H9 (cell line): ENCODE results near the gene ADAMTS17. TPM values are rescaled to one million over a fixed set of nuclear protein-coding genes. Genes with fewer than 3 reads are reported as not detected.

Experiments used
- DNase-seq: peaks from one replicate; pipeline ENCODE4 v3.0.0-alpha.2; 2017
- H2AFZ ChIP-seq: one replicate; pipeline ENCODE4 v1.6.1; 2013; ENCODE audit warnings: mild to moderate bottlenecking, low read length, control low read depth, moderate library complexity
- H2AK5ac ChIP-seq: 2 replicates; pipeline ENCODE4 v1.6.1; 2013; ENCODE audit warnings: low read length, control low read depth, mixed read lengths; ENCODE audit not compliant: insufficient read length
- H2BK120ac ChIP-seq: one replicate; pipeline ENCODE4 v1.6.1; 2013; ENCODE audit warnings: low read depth, mild to moderate bottlenecking, low read length, control low read depth, inconsistent platforms; ENCODE audit not compliant: poor library complexity, severe bottlenecking
- H2BK12ac ChIP-seq: 2 replicates; pipeline ENCODE4 v1.6.1; 2013; ENCODE audit warnings: low read length, control low read depth, mixed read lengths, low read depth; ENCODE audit not compliant: insufficient read length
- H2BK15ac ChIP-seq: 2 replicates; pipeline ENCODE4 v1.6.1; 2013; ENCODE audit warnings: low read depth, low read length, control low read depth
- H2BK20ac ChIP-seq: one replicate; pipeline ENCODE4 v1.6.1; 2013; ENCODE audit warnings: low read depth, mild to moderate bottlenecking, low read length, control low read depth, inconsistent platforms; ENCODE audit not compliant: poor library complexity, severe bottlenecking
- H2BK5ac ChIP-seq: 2 replicates; pipeline ENCODE4 v1.6.1; 2013; ENCODE audit warnings: low read length, control low read depth, mixed read lengths; ENCODE audit not compliant: insufficient read length
- H3K14ac ChIP-seq: 2 replicates; pipeline ENCODE4 v1.6.1; 2013; ENCODE audit warnings: low read length, control low read depth; ENCODE audit not compliant: insufficient read depth
- H3K18ac ChIP-seq: 2 replicates; pipeline ENCODE4 v1.6.1; 2013; ENCODE audit warnings: low read depth, mild to moderate bottlenecking, mixed read lengths, low read length, control low read depth; ENCODE audit not compliant: insufficient read length
- H3K23ac ChIP-seq: 2 replicates; pipeline ENCODE4 v1.6.1; 2013; ENCODE audit warnings: low read length, control low read depth, mixed read lengths, low read depth; ENCODE audit not compliant: insufficient read length
- H3K23me2 ChIP-seq: 2 replicates; pipeline ENCODE4 v1.6.1; 2013; ENCODE audit warnings: low read depth, mild to moderate bottlenecking, mixed read lengths, low read length, control low read depth; ENCODE audit not compliant: insufficient read length, poor library complexity, severe bottlenecking
- H3K27ac ChIP-seq: 2 replicates; pipeline ENCODE4 v1.5.1; 2013; ENCODE audit warnings: low read length, control low read depth, mixed read lengths, low read depth; ENCODE audit not compliant: insufficient read length
- H3K27me3 ChIP-seq: 2 replicates; pipeline ENCODE4 v1.6.1; 2013; ENCODE audit warnings: low read length, control low read depth, inconsistent platforms; ENCODE audit not compliant: insufficient read depth
- H3K4ac ChIP-seq: 2 replicates; pipeline ENCODE4 v1.6.1; 2013; ENCODE audit warnings: low read depth, mild to moderate bottlenecking, control low read depth, inconsistent platforms, low read length, moderate library complexity
- H3K4me1 ChIP-seq: 2 replicates; pipeline ENCODE4 v1.6.1; 2013; ENCODE audit warnings: low read length, control low read depth, inconsistent platforms; ENCODE audit not compliant: insufficient read depth
- H3K4me2 ChIP-seq: 2 replicates; pipeline ENCODE4 v1.6.1; 2013; ENCODE audit warnings: low read length, control low read depth, mixed read lengths; ENCODE audit not compliant: insufficient read length, insufficient read depth
- H3K56ac ChIP-seq: 2 replicates; pipeline ENCODE4 v1.6.1; 2013; ENCODE audit warnings: low read depth, mild to moderate bottlenecking, mixed read lengths, low read length, control low read depth; ENCODE audit not compliant: insufficient read length
- H3K79me1 ChIP-seq: 2 replicates; pipeline ENCODE4 v1.6.1; 2013; ENCODE audit warnings: low read depth, mild to moderate bottlenecking, moderate library complexity, low read length, control low read depth, inconsistent platforms; ENCODE audit not compliant: insufficient read depth, poor library complexity, severe bottlenecking
- H3K79me2 ChIP-seq: 2 replicates; pipeline ENCODE4 v1.6.1; 2013; ENCODE audit warnings: low read length, control low read depth, inconsistent platforms; ENCODE audit not compliant: insufficient read depth
- H3K9ac ChIP-seq: 2 replicates; pipeline ENCODE4 v1.6.1; 2013; ENCODE audit warnings: low read length, control low read depth, mixed read lengths; ENCODE audit not compliant: insufficient read length; ENCODE audit errors: extremely low read depth
- H3K9me3 ChIP-seq: one replicate; pipeline ENCODE4 v1.6.1; 2013; ENCODE audit warnings: low read depth, low read length, inconsistent platforms; ENCODE audit not compliant: control insufficient read depth
- H3T11ph ChIP-seq: one replicate; pipeline ENCODE4 v1.6.1; 2013; ENCODE audit warnings: mild to moderate bottlenecking, low read length, control low read depth, inconsistent platforms
- H4K20me1 ChIP-seq: one replicate; pipeline ENCODE4 v1.6.1; 2013; ENCODE audit not compliant: control insufficient read depth, insufficient read length, insufficient read depth
- H4K5ac ChIP-seq: 2 replicates; pipeline ENCODE4 v1.6.1; 2013; ENCODE audit warnings: low read depth, mild to moderate bottlenecking, mixed read lengths, low read length, control low read depth; ENCODE audit not compliant: insufficient read length
- H4K8ac ChIP-seq: replicated peaks from 2 replicates; pipeline ENCODE4 v1.6.1; 2013; ENCODE audit warnings: low read length, control low read depth, mixed read lengths, low read depth; ENCODE audit not compliant: insufficient read length
- H4K91ac ChIP-seq: 2 replicates; pipeline ENCODE4 v1.6.1; 2013; ENCODE audit warnings: low read depth, mild to moderate bottlenecking, moderate library complexity, mixed read lengths, low read length, control low read depth; ENCODE audit not compliant: insufficient read length
- H3K27ac Mint-ChIP-seq, 3 experiments: 2 replicates in 2 of 3; 3 replicates in 1 of 3; pipeline ENCODE4 v1.8.0; 2020 to 2021; ENCODE audit warnings: mixed read lengths in 3 of 3, mild to moderate bottlenecking in 1 of 3, moderate library complexity in 1 of 3
- H3K27me3 Mint-ChIP-seq: 2 replicates; pipeline ENCODE4 v1.8.0; 2021; ENCODE audit warnings: low read depth, mild to moderate bottlenecking, moderate library complexity, mixed read lengths
- H3K36me3 Mint-ChIP-seq, 3 experiments: 2 replicates in 2 of 3; 3 replicates in 1 of 3; pipeline ENCODE4 v1.8.0; 2020 to 2021; ENCODE audit warnings: low read depth in 3 of 3, mixed read lengths in 3 of 3; ENCODE audit not compliant: insufficient read depth in 1 of 3
- H3K4me1 Mint-ChIP-seq, 2 experiments: 2 replicates each; pipeline ENCODE4 v1.8.0; 2020; ENCODE audit warnings: mixed read lengths in 2 of 2
- H3K4me3 Mint-ChIP-seq, 2 experiments: 2 replicates in 1 of 2; 3 replicates in 1 of 2; pipeline ENCODE4 v1.8.0; 2020 to 2021; ENCODE audit warnings: mild to moderate bottlenecking in 2 of 2, mixed read lengths in 2 of 2, moderate library complexity in 1 of 2
- H3K9me3 Mint-ChIP-seq, 2 experiments: 2 replicates in 1 of 2; 3 replicates in 1 of 2; pipeline ENCODE4 v1.8.0; 2020; ENCODE audit warnings: mild to moderate bottlenecking in 2 of 2, mixed read lengths in 2 of 2, moderate library complexity in 1 of 2
- CTCF ChIP-seq: fragments of 200-600 bp; sonication (generic); conservative IDR thresholded peaks from 3 replicates; pipeline ENCODE4 v1.8.0; 2021; ENCODE audit warnings: antibody characterized with exemption, mild to moderate bottlenecking
- WGBS: extraction: QIAGEN DNeasy Blood & Tissue Kit; methylation state at CpG from one replicate; pipeline ENCODE4 v1.1.7; 2013; ENCODE audit warnings: missing lambda C conversion rate, low lambda C conversion rate, mixed read lengths; ENCODE audit not compliant: insufficient read length; ENCODE audit errors: extremely low coverage; 5-methylcytosine and 5-hydroxymethylcytosine counted together
- total RNA-seq: library from RNA; stranded (reverse); gene quantifications from 2 replicates; pipeline ENCODE4 v1.2.1, GENCODE V29; 2021

ADAMTS17 gene
- total RNA-seq, 1 experiment from 2014 or later = 2.9 TPM

- Histone ChIP-seq H3K4me1 (no peaks in the 10 kb centered on the region), H2AFZ (no peak overlapping the region), H3K56ac (no peak overlapping the region), H3K9me3 (no peaks in the 10 kb centered on the region), H4K91ac (no peak overlapping the region), H4K5ac (no peak overlapping the region), H3K79me1 (no peaks in the 10 kb centered on the region), H3T11ph (no peak overlapping the region), H3K4ac (no peak overlapping the region), H2BK15ac (no peak overlapping the region), H3K27ac (no peak overlapping the region), H4K20me1 (no peaks in the 10 kb centered on the region), H3K14ac (no peak overlapping the region), H3K9ac (no peak overlapping the region), H4K8ac (no peak overlapping the region), H3K4me2 (no peak overlapping the region), H2BK20ac (no peak overlapping the region), H3K79me2 (no peaks in the 10 kb centered on the region), H2BK120ac (no peak overlapping the region), H2AK5ac (no peak overlapping the region), H2BK12ac (no peak overlapping the region), H3K23ac (no peak overlapping the region), H3K27me3 (no peaks in the 10 kb centered on the region), H3K18ac (no peak overlapping the region), H3K23me2 (no peaks in the 10 kb centered on the region), H2BK5ac (no peak overlapping the region)
- H3K36me3 Mint-ChIP-seq = no peaks in the 10 kb centered on the region; a peak in 1 of 7 replicates
- no CpG with 5 or more reads among the region's 12 CpGs for WGBS
- H3K4me1 Mint-ChIP-seq = no peaks in the 10 kb centered on the region
- TF ChIP-seq CTCF = no peak
- no peak overlapping the region for H3K27ac Mint-ChIP-seq
- H3K9me3 Mint-ChIP-seq = peaks cover 0 to 1% of the 10 kb centered on the region in 2 experiments; a peak in 2 of 5 replicates
- no peak overlapping the region for H3K4me3 Mint-ChIP-seq
- H3K27me3 Mint-ChIP-seq = peaks cover 11% of the 10 kb centered on the region
- DNase-seq = no peak
These were observed 241.8 kb downstream of the ADAMTS17 start for GRCh38 chr15:100099976-100100375.
